Mucosa of gallbladder (tissue), 1 donor: ENCODE measurements around the gene FGF12. TPM values are rescaled to one million over a fixed set of nuclear protein-coding genes. Genes with fewer than 3 reads are reported as not detected.
A peak's percentile ranks its signal among the peaks of the same experiment; 100 is the strongest.

ENCODE experiments used
- DNase-seq: peaks from one replicate; pipeline ENCODE4 v3.0.0-alpha.2; 2020; ENCODE audit warnings: low spot score
- total RNA-seq: library from RNA; stranded (reverse); gene quantifications from one replicate; pipeline ENCODE4 v1.2.1, GENCODE V29; 2021
- donor health status: DM: no; HTN: no; CAD: no.

The FGF12 gene
- total RNA-seq, 1 donor from 2014 or later: 1.4 TPM

DNA sequence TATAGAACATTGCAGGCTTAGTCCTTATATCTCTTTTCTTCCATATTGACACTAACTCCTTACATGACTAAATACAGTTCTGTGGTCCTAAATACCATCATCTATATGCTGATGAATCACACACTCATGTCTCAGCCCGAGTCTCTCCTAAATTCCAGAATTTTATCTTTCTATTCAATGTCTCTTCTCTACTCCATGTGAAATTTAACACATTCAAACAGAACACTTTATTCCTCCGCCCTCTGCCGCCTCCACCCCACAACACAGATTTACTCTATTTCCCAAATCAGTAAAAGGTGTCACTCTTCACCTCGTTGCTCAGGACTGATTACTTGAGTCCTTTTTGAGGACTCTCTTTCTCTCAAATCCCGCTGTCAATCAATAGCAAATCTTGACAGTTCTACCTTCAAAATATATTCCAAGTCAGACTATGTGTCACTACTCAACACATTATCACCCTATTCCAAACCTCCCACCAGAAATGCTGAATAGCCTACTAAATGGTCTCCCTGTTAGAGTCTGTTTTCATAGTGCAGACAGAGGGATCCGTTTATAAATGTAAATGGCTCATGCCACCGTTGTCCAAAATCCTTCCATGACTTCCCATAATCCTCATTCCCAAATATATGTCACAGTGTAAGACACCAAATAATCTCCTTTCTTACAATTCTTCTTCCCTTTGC is 230.3 kb downstream of the FGF12 start:
- no peak for DNase-seq

DNA sequence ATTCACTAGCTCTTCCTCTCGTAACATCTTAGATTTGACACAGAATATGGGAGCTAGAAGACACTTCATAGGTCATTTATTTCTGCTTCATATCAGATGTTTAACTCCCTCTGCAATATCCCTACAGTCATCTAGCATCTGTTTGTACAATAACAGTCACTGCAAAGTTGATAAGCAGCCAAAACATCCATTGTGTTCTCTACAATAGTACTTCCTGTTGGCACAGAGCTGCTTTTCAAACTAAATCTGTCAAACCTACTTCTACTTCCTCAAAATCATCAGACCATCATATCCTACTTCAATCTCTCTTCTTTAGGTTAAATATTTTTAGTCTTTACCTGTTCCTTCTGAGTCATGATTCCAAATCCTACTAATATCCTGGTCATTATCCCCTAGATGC is 233.2 kb downstream of the FGF12 start:
- no peak for DNase-seq

DNA sequence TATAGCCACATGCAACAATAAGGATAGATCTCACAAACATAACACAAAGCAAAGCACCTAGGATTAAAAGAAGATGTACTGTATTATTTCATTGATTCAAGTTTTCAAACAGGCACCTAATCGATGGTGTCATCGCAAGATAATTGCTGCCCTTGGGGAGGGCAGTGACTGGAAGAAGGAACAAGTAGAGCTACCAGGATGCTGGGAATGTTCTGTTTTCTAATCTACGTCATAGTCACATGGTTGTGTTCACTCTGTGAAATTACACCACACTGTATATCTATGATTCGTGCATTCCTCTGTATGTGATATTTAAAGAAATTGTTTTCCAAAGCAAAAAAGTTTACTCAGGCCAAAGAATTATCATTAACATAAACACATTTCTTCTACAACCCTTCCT is 236.6 kb downstream of the FGF12 start:
- no peak for DNase-seq

DNA sequence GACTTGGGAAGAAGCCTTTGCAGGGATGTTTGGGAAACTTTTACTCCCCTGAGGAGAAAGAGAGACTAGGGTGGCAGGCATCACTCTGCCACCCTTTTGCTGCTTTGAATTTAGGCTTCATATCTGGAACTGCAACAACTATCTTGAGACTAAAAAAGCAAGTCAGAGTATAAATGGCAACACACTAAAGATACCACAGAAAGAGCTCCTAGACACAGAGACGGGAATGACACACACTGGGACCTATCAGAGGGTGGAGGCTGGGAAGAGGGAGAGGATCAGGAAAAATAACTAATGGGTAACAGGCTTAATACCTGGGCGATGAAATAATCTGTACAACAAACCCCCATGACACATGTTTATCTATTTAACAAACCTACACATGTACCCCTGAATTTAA is 237.8 kb downstream of the FGF12 start:
- DNase-seq: no peak

DNA sequence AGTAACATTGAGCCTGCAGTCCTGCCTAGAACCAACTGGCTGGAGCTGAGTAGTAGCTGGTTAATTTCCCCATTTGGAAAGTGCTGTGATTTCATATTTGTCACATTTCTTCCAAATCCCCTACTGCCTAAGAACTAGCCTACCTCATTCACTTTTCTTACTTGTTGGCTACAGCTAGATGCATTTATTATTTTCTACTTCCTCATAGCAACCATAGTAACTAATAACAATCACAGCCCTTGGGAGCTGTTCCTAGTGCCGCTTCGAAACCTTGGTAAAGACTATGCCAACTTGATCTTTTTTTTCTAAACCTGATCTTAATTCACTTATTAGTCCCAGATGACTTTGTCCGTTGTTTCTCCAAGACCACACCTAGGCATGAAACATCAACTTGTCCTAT is 240.3 kb downstream of the FGF12 start:
- no peak for DNase-seq

DNA sequence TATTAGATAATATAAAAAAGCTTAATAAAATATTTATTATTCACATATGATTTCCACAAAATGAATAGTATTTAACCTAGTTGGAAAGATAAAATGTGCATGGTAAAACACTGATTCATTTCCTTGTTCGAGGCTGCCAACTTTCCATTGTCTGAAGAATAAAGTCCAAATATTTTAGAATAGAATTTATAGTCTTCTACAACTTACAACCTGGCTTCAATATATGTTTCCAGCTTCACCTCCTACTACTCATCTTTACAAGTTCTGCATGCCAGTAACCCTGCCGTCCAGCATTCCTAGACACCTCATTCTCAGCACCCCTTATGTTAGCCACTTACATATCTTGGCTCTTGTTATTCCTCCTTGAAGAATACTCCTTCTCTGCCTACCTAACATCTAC is 244.5 kb downstream of the FGF12 start:
- DNase-seq: no peak

DNA sequence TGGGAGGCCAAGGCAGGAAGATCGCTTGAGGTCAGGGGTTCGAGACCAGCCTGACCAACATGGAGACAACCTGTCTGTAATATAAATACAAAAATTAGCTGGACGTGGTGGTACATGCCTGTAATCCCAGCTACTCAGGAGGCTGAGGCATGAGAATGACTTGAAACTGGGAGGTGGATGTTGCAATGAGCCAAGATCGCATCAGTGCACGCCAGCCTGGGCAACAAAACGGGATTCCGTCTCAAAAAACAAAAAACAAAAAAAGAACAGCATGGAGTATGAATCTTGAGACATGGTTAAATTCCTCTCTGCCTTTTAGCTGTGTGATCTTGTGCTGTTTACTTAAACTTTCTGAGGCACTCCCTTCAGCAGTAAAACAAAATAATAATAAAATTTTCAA is 244.9 kb downstream of the FGF12 start:
- no peak for DNase-seq

DNA sequence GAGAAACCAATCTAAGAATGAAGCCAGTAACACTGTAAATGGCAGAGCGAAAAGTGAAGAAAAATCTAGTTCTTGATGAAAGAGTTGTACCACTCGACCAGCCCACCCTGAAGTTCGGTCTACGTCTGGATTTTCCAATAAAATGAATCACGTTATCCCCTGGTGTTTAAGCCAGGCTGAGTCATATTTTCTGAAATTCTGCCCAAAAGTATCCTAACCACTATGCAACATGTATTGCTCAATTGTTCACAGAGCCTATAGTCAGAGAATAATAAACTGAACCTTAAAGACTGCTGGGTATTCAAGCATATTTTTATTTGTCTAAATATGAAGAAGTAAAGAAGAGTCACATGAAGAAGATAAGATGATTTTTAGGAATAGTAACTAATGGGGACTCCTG is 245.7 kb downstream of the FGF12 start:
- DNase-seq: no peak

DNA sequence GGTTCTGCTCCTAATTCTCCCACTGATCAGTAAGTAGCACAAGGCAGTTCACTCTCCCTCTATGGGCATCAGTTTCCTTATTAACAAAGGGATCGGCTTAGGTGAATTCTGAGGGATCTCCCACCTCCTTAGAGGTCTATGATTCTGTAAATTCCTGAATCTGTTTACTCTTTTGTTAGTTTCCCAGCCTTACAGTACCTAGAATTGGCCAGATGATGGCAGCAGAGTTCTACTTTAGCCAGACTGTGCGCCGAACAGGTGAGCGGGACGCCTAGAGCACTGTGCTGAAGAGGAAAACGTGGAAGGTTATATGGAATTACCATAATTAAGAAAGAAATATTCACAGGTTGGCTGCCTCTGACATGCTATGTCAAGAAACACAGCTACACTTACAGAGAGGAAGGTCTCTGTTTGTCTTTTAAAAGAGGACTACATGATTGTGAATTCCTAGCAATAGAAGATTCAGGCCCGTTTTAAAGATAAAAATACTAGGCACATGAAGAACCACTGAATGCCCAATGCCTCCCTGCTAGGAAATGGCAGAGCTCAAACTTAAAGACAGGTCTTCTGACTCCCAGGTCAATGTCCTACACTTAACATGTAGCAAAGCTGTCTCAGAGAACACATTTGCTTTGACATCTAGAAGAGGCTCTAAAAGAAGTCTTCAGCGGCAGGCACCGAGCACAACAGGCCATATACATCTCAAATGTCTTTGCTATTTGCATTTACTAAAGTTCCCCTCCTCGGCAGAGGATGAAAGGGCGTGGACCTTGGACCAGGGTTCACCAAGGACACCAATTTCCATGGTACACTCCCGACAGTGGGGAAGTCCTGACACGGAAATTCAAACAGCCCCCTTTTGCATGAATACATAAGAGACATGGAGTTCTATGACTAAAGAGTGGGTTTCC is 259.9 kb downstream of the FGF12 start:
- DNase-seq: peak; percentile 39

DNA sequence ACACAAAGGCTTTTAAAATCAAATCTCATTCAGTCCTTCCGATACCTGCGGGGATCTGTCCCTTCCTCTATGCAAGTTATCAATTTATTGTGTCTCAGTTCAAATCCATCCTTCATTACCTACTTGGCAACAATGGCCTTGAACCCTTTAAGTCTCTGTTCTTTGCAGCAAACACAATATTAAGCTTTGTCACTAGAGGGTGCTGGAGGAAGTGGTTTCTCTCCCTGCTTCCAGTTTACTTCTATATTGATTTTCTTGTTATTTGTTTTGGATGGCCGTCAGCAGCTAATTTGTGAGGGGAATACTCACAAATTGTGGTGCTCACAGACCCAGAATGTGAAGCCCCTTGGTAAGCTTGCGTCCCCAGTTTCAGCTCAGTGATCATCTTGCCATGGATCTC is 278.3 kb downstream of the FGF12 start:
- no peak for DNase-seq

DNA sequence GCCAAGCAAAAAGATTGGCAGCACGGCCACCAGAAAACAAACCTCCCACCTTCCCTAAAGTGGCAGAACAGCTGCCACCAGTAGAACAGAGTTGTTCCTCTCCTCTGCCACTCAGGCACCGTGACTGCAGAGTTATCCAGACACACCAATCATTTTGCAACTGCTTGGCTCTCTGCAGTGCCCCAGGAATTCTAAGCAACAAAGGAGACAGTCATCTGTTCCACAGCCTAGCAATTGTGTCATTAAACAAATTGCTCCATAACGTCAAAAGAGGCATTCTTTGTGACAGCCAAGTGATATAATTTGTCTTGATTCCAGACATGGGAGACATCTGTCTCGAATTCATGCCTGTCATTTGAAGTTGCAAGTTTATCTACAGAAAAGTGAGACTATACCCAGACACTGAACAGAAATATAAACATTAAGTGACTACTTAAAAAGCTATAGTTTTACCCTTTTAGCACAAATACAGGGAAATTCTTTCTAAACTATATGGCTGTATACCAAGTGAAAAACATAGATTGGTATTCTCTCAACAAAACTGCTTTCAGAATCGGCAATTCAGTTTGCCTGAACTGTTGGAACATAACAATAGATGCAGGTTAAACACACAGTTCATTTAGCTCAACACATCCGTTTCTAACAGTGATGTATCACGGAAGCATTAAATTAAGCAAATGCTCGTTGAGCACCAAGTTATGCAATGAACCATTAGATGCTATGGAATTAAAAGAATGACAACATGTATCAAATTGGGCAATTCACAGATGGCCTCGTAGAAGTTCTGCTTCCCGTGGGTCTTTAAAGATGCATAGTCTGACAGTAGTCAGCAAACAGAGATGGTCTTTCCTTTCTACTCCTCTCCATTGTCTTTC is 281.3 kb downstream of the FGF12 start:
- DNase-seq: no peak

DNA sequence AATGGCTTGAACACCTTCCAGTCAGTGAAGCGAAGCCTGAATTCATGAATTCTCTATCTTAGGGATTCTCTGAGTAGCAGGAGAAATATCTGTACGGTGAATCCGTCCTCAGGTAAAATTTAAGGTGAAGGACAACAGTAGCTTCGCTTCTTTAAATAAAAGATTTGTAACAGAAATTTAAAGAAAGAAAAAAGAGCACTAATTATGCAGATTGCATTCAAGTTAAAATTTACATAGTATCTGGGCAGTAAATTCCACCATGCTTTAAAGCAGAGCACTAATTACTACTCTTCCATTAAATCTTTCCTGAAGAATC is 282.6 kb downstream of the FGF12 start:
- no peak for DNase-seq

DNA sequence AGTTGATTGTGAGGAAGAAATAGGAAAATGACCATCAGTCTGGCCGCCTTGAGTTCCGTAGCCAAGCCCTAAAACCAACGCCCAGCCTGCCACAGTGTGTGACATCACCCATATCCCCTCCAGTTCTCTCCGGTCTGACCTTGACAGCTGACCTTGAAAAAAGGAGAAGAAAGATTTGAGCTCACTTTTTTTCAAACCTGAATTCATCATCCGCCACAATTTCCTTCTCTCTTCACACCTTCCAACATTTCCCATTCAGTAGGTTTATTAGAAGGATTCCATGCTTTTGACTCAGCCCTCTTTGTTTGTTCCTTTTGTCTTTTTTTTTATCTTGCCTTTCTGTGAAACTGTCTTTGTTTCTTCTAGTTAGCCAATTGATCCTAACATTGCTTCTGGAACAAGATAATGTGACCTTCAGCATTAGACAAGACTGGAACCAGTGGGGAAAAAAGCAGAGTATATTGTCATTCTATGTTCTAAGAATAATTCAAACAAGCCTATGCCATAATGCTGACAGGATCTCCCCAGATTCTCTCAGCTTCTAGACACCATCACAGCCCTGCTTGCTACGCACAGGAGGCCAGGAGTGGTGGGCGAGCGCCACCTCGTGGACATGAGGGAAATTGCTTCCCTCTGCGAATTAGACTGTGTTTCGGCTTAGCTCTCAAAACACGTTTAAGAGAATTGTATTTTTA is 283.1 kb downstream of the FGF12 start:
- peak; percentile 62 for DNase-seq

DNA sequence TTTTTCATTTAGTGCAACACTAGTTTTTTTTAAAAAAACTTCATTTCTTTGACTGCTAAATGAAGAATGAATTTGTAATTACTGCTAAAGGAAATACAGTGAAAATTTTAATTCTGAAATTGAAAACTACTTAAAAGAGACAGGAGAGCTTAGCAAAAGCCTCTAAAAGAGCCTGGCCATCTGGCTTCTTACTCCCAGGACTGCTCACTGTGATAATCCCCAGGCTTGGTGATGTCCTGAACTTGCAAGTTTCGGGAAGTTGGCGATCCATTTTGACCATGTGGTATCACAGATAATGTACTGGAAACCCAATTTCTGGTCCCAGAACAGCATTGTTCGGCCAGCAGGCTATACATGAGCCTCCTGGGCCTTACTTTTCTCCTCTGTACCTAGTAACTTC is 292.1 kb downstream of the FGF12 start:
- DNase-seq: no peak

DNA sequence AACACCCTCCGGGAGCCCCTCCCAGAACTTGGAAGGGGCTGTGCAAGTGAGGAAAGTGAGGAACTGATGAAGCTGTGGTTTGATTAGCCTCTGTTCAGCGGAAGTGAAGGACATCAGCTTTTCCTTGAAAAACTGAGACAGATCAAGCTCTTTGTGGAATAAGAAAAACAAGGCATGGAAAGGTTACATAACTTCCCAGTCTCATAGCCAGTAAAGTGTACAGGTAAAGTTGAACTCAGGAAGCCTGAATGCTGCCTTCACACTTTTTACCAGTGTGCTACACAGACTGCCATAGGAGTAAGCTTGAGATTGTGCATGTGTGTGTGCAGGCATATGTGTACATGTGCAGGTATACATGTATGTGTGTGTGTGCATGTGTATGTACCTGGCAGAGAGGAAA is 293.2 kb downstream of the FGF12 start:
- DNase-seq: no peak

DNA sequence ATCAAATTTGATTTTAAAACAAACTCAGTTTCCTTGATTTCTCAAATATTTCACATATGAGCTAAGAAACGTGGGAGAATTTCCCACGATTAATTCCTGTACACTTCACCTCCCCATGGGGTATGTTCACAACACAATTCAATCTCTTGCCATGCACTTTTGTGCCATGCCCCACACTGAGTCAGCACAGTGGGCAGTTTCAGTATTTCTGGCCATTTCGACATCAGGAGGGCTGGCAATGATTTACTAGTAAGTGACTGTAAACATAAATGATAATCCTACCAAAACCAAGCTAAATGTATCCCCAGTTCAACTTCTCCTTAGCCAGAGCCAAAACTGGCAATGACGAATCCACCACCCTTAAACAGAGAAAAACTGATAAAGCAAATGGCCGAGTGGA is 293.6 kb downstream of the FGF12 start:
- DNase-seq: no peak

DNA sequence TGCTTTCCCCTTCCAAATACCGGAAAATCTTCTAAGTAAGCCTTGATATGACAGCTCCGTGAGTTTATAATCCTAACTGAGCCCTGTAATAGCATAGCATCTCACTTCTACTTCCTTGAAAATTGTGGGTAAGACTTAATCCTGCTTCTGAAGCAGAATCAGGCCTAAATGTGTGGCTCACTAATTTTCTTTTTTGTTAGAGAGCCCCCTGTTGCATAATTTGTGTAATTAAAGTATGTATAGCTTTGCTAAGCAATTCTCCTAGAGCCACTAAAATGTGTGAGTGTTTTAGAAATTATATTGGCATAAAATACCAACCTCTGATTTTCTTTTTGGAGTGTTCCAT is 304.4 kb downstream of the FGF12 start:
- DNase-seq: no peak

DNA sequence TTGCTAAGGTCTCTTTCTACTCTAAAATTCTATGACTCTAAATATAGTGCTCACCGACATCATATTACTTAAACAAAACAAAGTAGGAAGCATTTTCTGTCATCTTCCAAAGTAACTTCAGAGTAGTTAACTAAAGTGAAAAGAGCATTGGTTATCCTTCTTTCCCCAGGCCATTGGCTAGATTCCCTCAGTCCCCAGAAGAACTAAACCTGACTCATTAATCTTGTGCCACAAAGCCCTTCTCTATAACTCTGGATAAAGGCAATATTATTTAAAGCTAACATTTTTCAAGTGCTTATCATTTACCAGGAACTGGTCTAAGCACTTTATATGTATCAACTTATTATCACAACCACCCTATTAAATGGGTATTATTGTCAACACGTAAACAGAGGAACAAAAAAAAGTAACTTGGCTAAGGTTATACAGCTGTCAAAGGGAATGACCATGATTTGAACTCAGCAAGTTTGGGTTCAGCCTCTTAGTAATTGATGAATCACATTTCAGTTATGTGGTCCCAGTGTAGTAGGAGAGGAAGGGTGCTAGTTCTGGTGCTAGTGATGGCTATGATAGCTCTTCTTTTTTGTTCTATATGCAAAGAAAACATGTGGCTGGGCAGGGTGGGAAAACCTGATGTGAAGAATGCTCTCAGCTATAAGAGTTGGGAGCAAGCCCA is 304.9 kb downstream of the FGF12 start:
- DNase-seq: no peak

DNA sequence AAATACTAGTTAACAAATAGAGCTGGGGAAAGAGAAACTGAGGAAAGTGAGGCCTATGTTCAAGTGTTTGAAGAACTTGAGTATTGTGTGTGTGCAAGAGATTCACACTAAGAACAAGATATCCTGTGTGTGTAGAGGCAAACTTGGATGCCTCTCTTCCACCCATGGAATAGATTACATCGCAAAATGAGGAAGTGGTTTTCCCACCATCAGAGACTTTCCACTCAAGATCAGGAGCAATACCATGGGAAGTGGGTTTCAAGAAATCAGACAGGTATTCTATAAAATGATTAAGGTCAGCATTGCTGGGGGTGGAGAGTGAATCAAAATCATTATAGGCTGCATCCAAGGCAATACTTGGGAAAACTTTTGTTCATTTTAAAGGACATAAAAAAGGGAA is 308.0 kb downstream of the FGF12 start:
- no peak for DNase-seq

DNA sequence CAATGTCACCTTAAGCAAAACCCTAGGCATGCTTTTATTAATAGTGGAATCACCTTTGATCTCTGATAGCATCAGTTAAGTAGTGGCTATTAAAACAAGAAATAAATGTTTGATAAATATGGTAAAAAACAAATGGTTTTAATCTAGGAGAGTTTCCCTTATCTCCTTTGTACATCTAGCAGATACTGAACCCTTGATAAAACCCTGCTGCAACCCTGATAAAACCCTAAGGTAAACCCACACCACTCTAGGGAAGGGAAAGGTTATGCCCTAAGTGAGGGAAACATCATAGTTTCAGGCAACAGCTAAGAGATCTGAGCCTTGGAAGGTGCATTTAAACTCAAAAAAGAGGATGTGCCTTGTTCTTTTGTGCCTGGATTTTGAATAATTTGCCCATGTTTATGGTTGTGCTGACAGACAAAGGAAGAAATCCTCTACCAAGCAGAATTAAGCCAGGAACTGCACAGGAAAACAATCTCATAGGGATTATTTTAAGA is 309.7 kb downstream of the FGF12 start:
- no peak for DNase-seq

DNA sequence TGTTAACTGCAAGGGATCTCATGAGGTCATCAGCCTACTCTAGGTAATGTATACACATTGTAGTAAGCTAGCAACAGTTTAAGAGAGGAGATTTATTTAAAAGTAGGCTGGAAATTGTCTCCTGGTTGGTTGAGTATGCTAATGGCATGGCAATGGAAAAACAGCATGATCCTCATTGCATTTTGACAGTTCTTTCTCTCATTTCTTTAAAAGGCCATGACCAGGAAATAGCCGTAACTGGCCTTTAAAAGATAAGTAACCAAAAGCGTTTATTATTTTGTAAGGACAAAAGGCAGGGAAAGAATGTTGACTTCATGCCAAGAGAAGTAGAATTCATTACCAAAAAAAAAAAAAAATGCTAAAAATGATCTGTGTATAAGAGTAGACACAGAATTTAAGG is 310.3 kb downstream of the FGF12 start:
- no peak for DNase-seq
